NCI-H2171 treated with DMSO at 0.1 percent for 48 hours (cell line): Measurements from ENCODE around the gene TBXAS1.

Experiments used
- DNase-seq: peaks from one replicate; lab custom pipeline; 2025; lab: John Stamatoyannopoulos, UW

Gene TBXAS1

DNA sequence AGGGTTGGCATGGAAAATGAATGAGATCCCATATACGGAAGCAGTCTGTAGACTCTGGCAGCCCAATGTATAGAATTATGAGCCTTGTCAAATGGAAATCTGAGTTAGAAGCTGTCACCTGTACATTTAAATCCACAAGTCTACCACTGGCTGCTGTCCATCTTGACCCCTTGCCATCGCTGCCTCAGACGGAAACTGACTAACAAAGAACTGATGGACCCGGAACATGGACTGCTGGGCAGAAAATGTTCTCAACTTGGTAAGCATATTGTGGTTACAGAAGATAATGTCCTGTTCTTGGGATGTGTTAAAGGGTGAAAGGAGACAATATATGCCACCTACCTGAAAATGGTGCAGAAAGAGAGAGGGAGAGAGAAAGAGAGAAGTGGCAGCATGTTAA lies 196.2 kb downstream of the TBXAS1 start:
- no peak for DNase-seq

DNA sequence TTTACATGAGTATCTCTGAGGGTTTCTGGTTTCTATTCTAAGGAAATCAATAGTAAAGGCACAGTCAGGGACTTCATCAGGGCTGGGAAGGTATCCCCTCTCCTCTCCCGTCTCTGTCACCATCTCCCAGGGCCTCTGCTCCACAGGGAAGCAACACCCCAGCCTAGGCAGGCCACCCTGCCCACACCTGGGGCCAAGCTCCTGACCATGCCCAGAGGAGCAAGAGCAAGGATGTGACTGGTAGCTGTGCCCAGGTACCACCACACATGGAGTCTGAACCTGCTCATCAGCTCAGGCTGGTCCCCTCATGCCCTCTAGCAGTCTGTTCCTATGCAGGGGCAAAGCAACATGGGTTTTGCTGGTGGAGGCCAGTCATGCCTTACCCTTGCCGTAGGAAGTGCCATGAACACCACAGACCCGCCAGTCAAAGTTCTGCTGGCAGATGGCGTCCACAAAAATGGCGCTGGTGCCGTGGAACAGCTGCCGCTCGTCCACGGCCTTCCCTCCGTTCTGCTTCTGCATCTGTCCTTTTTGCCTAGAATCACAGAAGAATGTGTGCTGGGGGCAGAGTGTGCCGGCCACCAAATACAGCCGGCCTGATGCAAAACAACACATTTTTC lies 196.9 kb downstream of the TBXAS1 start:
- no peak for DNase-seq

DNA sequence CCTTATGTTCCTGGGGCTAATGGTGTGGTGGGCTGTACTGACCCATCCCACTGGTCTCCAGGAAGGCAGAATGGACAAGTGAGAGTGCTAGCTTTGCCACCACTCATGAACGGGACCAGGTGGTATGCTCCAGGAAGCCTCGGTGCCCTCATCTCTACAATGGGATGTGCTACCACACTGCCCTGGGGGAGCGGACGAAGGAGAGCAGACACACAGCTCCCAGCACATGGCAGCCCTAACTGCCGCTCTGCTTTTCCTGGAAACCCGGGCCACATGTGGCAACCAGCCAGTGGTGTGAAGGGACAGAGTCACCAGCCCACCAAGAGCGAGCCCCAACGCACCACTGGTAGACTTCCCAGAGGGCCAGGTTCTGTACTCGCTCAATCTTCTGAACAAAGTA lies 197.9 kb downstream of the TBXAS1 start:
- no peak for DNase-seq

DNA sequence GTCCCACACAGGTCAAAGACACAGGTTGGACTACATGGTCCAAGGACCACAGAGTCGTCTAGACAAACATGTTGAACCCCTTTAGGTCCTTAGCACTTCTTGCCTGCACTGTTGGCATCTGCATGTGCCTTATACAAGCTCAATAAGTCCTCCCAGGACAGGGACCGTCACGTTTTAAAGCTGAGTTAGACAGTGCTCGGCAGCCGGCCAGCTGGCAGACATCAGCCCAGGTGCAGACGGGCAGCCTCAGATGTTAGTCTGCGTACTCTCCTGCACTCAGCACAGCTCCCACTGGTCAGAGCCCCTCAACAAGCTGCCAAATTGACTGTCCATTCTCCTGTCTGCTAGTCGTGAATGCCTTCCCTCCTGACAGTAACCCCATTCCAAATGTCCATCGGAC lies 198.8 kb downstream of the TBXAS1 start:
- DNase-seq: no peak

DNA sequence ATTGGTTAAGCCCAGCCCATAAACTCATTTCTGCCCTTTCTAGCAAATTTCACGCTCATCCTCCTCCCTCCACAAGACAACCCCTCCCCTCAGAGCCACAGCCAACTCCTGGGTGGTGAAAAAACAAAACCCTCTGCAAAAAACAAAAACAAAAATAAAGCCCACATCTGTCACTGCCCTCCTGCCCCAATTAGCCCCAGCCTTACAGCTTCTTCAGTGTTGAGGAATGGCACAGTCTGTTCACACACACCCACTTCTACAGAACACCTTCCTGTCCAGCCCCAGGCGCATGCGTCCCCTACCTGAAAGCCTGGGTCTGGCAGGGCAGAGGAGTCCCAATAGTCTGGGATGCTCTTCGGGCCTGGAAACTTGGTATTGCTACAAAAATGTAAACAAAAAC lies 199.2 kb downstream of the TBXAS1 start:
- DNase-seq: no peak

DNA sequence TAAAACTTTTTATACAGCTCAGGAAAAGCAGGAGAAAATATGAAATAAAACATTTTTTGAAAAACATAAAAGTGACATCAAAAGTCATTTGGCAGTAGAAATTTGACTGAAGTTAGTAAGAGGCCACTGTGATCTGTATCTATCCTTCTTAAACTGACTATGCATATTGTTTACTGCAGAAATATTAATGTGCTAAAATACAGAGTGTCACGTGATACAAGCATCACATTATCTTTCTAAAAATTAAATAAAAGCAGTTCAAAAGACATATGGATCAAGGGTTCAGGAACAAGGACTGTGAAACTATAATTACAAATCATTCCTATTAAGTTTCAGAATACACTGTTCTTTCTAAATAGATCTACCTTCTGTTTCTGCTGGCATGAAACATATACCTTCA lies 200.0 kb downstream of the TBXAS1 start:
- no peak for DNase-seq

DNA sequence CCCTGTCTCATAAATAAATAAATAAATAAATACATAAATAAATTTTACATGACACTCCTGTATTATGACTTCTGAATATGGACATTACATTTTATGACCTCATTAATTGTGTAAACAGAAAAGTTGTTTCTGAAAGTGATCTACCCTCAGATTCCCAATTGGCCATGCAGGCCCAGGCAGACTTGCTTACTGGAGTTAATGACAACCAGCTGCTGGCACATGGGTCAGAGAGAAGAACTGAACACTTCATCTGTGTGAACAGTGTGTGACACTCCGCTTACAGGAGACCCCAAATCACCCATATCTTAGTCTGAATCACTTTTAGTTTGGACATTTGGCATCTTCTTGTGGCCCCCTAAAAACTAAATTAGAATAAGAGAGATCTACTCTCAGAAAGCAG lies 202.3 kb downstream of the TBXAS1 start:
- DNase-seq: no peak

DNA sequence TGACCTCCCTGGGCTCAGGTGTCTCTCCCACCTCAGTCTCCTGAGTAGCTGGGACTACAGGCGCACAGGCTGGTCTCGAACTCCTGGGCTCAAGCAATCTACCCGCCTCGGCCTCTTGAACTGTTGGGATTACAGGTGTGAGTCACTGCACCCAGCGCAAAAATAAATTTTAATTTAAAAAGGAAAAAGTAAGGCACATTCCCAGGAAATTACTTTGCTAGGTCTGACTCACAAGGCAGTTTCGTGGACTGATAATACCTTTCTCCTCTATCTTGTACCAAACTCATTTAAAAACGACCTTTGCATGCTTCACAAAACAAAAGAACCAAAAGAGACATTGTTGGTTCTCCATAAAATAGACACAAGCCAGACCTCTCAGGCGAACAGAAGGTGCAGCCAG lies 204.0 kb downstream of the TBXAS1 start:
- no peak for DNase-seq

DNA sequence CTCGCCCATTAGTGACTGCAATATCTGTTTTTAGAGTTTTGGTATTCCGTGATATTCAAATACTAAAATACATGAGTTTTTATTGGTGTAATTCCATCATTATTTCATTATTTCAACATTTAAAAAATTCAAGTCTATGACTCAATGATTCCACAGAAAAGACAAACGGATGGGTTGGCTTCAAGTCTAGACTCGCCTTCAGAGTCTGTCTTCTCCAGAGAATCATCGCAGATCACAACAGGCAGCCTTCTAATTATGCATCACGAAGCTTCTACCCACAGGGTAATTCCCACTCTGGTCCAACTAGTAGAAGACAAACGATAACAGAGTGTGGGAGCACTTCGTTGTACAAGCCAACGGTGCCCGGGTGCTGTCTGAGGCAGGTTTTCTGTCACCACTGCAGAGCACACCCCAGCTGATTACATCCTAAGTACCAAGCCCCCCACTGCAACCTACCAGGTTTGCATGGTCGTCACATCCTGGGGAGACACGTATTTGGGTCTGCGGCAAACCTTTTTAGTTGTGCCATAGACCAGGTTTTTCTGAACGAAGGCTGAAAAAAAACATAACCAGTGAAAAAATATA lies 204.8 kb downstream of the TBXAS1 start:
- DNase-seq: no peak

DNA sequence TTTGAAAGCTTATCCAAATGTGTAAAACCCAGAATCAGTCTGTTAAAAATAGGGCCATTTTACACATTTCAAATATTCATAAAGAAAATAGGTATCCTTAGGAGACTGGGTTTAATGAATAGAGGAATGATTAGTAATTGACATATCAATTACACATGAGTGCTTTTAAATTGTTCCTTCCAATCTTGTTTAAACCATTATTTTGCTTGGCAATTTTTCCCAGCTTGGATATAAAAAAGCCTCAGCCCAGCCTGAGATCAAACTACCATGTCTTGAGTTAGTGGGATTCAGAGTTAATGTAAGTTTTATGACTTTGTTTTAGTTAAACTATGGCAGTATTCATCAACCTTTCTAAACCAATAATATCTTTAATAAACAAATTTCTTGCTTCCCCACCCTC lies 205.4 kb downstream of the TBXAS1 start:
- no peak for DNase-seq

DNA sequence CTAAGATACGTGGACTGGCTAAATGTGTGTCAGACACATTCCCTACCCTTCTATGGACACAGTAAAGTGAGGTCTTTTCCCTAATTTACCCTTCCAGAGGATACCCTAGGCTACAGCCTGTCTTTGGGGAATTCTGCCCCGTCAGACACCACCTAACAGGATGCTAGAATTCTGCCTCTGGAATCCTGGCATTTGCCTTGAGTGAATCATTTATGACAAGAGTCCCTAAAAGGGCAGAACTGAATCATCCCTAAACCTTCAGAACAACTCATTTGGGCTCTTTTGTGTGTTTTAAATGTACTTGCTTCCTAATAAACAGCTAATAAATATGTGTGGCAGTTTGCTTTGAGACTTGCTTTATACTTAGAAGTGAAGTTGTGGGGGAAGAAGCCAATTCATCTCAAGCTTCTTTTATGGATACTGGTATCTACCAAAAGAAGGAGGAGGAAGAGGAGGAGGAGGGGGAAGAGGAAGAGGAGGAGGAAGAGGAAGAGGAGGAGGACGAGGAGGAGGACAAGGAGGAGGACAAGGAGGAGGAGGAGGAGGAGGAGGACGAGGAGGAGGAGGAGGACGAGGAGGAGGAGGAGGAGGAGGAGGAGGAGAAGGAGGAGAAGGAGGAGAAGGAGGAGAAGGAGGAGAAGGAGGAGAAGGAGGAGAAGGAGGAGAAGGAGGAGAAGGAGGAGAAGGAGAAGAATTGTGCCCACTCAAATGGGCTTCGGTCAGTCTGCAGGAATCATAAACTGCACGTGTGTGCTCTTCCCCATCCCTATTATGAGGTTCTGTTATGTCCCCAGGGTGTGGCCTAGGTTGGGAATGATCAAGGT lies 206.5 kb downstream of the TBXAS1 start:
- no peak for DNase-seq

DNA sequence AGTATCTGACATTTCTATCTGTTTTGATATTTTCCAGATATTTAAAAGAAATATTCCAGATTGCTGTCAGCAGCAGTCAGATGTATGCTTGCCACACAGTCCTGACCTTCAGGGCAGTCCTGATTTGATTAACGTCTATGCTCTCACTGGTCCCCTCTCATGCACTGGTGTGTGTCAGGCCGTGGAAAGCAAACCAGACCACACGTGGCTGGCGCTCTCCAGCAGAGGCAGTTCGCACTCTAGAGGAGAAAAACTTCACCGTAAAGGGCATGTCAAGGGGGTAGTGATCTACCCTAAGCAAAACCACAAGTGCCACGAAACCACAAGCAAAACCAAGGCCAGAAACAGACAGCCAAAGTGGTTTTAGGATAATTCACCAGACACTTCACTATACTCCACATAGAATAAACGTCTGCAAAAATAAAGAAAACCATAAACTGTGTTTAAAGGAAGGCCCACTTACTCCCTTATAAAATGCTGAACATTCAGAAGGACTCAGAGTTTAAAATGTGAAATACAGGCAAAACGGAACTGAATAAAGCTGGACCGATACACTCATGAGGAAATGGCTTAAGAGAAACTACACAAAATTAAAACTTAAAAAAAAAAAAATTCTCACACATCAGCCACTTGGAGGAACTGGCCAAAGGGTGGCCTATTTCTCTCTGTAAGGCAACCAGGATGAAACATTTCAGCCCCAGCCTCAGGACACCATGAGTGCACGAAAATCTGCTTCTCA lies 207.3 kb downstream of the TBXAS1 start:
- no peak for DNase-seq

DNA sequence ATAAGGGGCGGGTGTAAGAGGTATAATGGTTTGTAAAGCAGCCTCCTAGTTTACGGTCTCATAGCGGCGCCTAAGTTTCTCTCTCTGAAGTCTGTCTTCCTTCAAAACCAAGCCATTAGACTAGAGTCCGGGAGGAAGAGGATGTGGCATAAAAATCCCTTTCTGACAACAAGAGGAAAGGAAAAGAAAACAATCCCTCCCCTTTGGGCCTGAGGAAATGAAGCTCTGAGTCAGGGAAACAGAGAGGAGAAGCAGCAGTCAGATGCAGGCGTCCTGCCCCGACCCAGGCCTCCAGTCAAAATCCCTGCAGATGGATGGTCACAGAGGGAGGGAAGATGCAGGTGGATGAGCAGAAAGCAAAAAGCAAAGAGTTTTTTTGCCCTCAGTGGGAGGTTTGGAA lies 210.0 kb downstream of the TBXAS1 start:
- DNase-seq: no peak

DNA sequence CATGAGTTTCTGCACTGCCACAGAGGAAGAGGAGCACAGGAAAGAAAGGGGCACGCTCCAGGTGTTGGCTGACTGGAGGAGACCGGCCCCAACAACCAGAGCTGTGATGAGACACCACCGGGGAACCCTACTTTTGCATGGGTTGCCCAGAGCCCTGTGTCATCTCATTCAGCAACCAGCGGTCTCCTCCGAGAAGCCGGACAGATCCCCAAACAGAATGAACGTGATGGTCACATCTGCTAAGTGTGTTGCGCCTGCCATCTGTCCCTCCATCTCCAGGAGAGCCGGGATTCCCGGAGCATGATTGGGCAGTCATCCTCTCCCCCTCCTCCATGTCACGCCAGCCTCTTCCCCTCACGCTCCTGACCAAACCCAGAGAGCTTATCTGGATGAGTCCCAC lies 210.8 kb downstream of the TBXAS1 start:
- no peak for DNase-seq

DNA sequence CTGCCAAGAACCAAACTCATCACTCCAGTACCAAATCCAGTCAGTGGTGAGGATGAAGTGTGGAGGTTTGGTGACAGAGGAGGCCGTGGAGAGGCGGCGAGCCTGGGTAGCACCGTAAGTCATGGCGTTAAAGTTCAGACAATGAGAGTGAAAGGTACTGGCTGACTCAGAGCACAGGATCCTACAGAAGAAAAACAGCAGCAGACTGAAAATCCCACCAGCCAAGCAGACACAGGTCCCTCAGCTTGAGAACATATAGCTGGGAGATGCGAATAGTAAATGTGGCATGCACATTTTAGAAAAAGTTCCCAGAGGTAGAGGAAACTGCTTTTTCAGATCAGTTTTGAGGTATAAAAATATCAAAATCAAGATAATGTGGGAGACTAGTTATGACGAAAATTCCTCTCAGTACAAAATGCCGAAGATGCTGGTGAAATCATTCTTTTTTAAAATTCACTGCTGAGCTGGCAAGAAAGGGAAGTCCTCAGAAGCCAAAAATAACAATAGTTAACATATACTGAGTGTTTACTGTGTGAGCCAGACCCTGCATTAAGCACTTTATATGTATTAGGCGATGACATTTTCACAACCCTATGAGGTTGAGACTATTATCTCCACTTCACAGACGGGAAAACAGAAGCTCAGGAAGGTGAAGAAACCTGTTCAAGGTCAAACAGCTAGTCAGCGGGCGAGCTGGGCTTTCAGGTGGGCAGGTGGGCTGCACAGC lies 212.8 kb downstream of the TBXAS1 start:
- no peak for DNase-seq

DNA sequence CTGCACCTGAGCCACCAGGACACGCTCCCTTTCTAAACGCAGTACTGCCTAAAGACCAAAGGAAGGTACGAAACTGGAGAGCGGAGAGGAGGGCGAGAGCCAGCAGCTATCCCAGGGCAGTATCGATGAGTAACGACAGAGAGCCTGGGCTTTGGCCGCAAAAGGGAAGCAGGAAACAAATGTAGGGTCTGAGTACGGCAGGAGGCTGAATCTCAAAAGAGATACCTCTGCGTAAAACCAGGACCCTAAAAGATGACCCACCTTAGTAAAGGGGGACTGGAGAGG lies 213.3 kb downstream of the TBXAS1 start:
- no peak for DNase-seq

DNA sequence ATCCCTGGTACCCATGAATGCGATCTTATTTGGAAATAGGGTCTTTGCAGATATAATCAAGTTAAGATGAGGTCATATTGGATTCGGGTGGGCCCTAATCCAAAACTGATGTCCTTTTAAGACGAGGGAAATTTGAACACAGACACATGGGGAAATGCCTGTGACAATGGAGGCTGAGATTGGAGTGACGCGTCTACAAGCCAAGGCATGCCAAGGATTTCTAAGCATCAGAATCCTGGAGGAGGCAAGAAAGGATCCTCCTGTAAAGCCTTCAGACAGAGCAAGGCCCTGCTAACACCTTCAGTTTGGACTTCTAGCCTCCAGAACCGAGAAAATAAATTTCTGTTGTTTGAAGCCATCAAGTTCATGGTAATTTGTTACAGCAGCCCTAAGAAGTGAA lies 215.2 kb downstream of the TBXAS1 start:
- no peak for DNase-seq

DNA sequence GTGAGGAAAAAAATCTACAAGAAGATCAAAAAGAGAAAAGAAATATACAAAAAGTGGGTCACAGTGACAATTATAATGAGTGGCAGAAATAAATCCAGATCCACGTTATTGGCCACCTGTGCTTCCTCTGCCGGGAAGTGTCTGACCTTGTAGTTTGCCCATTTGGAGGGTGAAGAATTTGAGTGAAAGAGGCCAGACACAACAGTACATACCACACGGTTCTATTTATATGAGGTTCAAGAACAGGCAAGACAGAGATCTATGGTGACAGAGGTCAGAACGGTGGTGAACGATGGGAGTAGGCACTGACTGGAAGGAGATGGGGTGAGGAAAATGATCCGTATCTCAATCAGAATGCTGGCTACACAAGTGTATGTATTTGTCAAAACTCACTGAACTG lies 216.6 kb downstream of the TBXAS1 start:
- no peak for DNase-seq

DNA sequence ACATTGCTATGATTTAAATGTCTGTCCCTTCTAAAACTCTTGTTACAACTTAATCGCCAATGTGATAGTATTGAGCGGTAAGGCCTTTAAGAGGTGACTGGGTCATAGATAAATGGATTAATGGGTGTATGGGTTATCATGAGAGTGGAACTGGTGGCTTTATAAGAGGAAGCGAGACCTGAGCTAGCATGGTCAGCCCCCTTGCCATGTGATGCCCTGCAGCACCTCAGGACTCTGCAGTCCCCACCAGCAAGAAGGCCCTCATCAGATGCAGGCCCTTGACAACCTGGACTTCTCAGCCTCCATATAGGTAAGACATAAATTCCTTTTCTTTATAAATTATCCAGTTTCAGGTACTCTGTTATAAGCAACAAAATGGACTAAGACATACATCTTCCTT lies 218.1 kb downstream of the TBXAS1 start:
- DNase-seq: no peak

DNA sequence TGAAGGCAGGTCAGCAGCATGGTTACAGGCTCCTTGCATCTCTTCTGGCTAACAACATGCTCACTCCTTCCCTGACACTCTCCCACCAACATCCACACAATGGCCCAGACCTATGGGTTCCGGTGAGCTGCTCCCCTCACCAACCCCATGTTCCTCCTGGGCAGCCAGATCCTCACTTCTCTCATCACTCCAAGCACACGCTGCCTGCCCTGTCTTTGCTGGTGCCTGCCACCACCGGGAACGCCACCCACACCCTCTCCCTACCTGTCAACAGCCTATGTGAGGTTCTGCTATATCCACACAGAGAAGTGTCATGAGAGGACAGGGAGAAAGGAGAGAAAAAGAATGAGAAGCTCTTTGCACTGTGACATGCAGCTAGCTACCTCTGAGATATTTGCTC lies 219.1 kb downstream of the TBXAS1 start:
- DNase-seq: no peak

DNA sequence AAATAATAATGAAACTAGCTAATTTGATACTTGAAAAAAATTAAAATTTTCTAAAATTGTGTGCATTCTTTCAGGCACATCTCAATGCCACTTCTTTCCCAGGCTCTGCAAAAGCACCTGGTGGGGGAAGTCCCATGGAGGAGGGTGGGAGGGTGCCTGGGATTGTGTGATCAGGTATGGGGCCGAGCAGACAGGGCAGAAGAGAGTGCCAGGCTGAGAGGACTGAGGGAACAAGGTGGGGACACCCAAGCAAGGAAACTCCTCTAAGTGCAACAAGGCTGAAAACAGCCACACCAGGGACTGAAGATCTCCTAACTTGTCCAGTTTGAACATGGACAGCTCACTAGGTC lies 219.9 kb downstream of the TBXAS1 start:
- no peak for DNase-seq

DNA sequence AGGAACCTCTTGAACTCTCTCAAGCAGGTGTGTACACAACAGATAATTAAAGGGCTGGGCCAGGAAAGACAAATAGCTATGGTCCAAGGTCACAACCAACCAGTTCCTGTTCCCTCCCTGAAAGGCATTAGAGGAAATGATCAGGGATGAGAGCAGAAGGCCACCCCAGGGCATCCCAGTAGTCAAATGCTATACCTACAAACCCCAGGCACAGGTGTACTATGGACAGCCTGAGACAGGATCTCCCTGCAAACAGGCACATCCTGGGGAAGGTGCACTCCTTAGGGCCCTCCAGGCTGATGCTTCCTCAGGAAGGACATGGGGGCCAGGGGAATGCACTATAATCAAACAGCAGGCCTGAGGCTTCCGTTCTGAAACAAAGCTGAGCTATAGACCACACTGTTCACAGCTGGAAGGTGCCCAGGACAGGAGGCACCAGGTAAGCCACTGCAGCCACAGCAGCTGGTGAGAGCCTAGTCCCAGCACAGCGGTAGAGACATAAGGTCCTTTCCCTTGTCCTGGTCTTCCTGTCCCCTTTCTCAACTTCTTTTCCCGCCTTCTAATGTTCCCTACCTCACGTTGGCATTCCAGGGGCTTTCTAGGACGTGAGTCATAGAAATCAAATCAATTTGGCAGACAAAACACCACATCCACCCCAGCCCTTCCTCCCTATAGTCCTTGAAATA lies 220.4 kb downstream of the TBXAS1 start:
- no peak for DNase-seq
